Endothelial cell of umbilical vein (primary cell): ENCODE results near the gene SH3GL1. TPM values are rescaled to one million over a fixed set of nuclear protein-coding genes. Genes with fewer than 3 reads are reported as not detected.

Experiments used
- BruUV-seq: library from RNA; stranded (reverse); fragments of 400-500 nt; replicated peaks from 2 replicates; lab custom pipeline; 2021; lab: Mats Ljungman, UMichigan
- CTCF ChIA-PET: fragments of 300-600, 350-600 bp; sonication (Branson Sonifier 250); formaldehyde crosslinking; loops from one replicate; lab custom pipeline; 2021; ENCODE audit warnings: antibody characterized with exemption, inconsistent platforms; lab: Charles Lee
- POLR2A ChIA-PET: fragments of 300-600, 350-600 bp; sonication (Branson Sonifier 250); formaldehyde crosslinking; loops from one replicate; lab custom pipeline; 2021; ENCODE audit warnings: antibody characterized with exemption, inconsistent platforms; lab: Charles Lee
- DNase-seq: peaks from one replicate; pipeline ENCODE4 v3.0.0-alpha.2; 2011; ENCODE audit warnings: low read depth, low spot score
- FAIRE-seq: peaks from 2 replicates; lab custom pipeline; 2011; peaks lifted over from hg19 to GRCh38; lab: Jason Lieb, UNC
- H2AFZ ChIP-seq: 2 replicates; pipeline ENCODE4 v1.6.0; 2012; ENCODE audit warnings: low read depth, low read length, control low read depth, inconsistent platforms
- H3K27ac ChIP-seq: 2 replicates; pipeline ENCODE4 v1.5.1; 2011; ENCODE audit warnings: low read depth, mild to moderate bottlenecking, control low read depth, low read length, moderate library complexity; ENCODE audit not compliant: insufficient read depth
- H3K27me3 ChIP-seq, 2 experiments: 2 replicates each; pipeline versions ENCODE4 v1.6.0 to v1.6.1; 2011; ENCODE audit warnings: low read length in 2 of 2, mixed read lengths in 1 of 2; ENCODE audit not compliant: control insufficient read depth in 2 of 2, insufficient read depth in 2 of 2
- H3K36me3 ChIP-seq, 2 experiments: 2 replicates in 1 of 2; 3 replicates in 1 of 2; pipeline ENCODE4 v1.5.1; 2011; ENCODE audit warnings: low read length in 2 of 2, mild to moderate bottlenecking in 1 of 2, moderate library complexity in 1 of 2; ENCODE audit not compliant: control insufficient read depth in 2 of 2, insufficient read depth in 2 of 2; ENCODE audit errors: extremely low read depth in 1 of 2
- H3K4me1 ChIP-seq: 3 replicates; pipeline ENCODE4 v1.5.1; 2011; ENCODE audit warnings: mild to moderate bottlenecking, low read length; ENCODE audit not compliant: control insufficient read depth, insufficient read depth; ENCODE audit errors: extremely low read depth
- H3K4me2 ChIP-seq: 2 replicates; pipeline ENCODE4 v1.6.1; 2011; ENCODE audit warnings: low read length, control low read depth, mixed read lengths; ENCODE audit not compliant: insufficient read depth
- H3K4me3 ChIP-seq, 3 experiments: fragments of 200-600 bp in 1 of 3; sonication (generic), shearing (Covaris generic) in 1 of 3; replicated peaks in 1 of 3; 2 replicates each; pipeline ENCODE4 v1.5.1; 2011 to 2016; ENCODE audit warnings: control low read depth in 3 of 3, low read length in 3 of 3, mild to moderate bottlenecking in 2 of 3, inconsistent platforms in 1 of 3, low read depth in 1 of 3, moderate library complexity in 1 of 3; ENCODE audit not compliant: insufficient read depth in 1 of 3
- H3K79me2 ChIP-seq: 2 replicates; pipeline ENCODE4 v1.6.0; 2012; ENCODE audit warnings: low read length, inconsistent platforms; ENCODE audit not compliant: control insufficient read depth, insufficient read depth
- H3K9ac ChIP-seq: replicated peaks from 2 replicates; pipeline ENCODE3; 2011; ENCODE audit warnings: low read length, control low read depth; ENCODE audit not compliant: insufficient read depth; ENCODE audit errors: extremely low read depth
- H3K9me1 ChIP-seq: replicated peaks from 3 replicates; pipeline ENCODE4 v1.6.0; 2011; ENCODE audit warnings: mild to moderate bottlenecking, low read length; ENCODE audit not compliant: control insufficient read depth, insufficient read depth; ENCODE audit errors: extremely low read depth
- H3K9me3 ChIP-seq: replicated peaks from 2 replicates; pipeline ENCODE4 v1.5.1; 2012; ENCODE audit warnings: low read length, inconsistent platforms; ENCODE audit not compliant: control insufficient read depth, insufficient read depth
- H4K20me1 ChIP-seq: replicated peaks from 2 replicates; pipeline ENCODE3; 2011; ENCODE audit warnings: mild to moderate bottlenecking, low read length; ENCODE audit not compliant: control insufficient read depth, insufficient read depth; ENCODE audit errors: extremely low read depth
- EZH2 ChIP-seq: IDR thresholded peaks from 2 replicates; pipeline ENCODE4 v1.6.1; 2012; ENCODE audit warnings: borderline replicate concordance, low read depth, mild to moderate bottlenecking, moderate library complexity, low read length, inconsistent platforms; ENCODE audit not compliant: severe bottlenecking
- GATA2 ChIP-seq: IDR thresholded peaks from 2 replicates; pipeline ENCODE4 v1.7.0; 2011; ENCODE audit warnings: low read depth, mild to moderate bottlenecking, moderate library complexity, mixed read lengths, low read length; ENCODE audit not compliant: insufficient read length, insufficient read depth
- JUN ChIP-seq: IDR thresholded peaks from 2 replicates; pipeline ENCODE4 v1.6.1; 2011; ENCODE audit warnings: borderline replicate concordance, low read depth; ENCODE audit not compliant: insufficient read length, insufficient read depth
- MYC ChIP-seq: IDR thresholded peaks from one replicate; pipeline ENCODE4 v1.6.1; 2011; ENCODE audit warnings: mild to moderate bottlenecking, low read depth, low read length
- POLR2A ChIP-seq: IDR thresholded peaks from 2 replicates; pipeline ENCODE4 v1.6.1; 2012; ENCODE audit warnings: low read depth, mild to moderate bottlenecking, control low read depth, low read length
- POLR2AphosphoS5 ChIP-seq: IDR thresholded peaks from 2 replicates; pipeline ENCODE4 v1.6.1; 2012; ENCODE audit warnings: low read depth, mild to moderate bottlenecking, control low read depth, low read length, moderate library complexity; ENCODE audit not compliant: insufficient read depth
- dilution Hi-C: fragments of 300-500 bp; cut with MboI; formaldehyde crosslinking; loops from one replicate; pipeline ENCODE4 v1.15.0; 2019; ENCODE audit warnings: low sequenced_read_pairs; ENCODE audit not compliant: extremely low pct_ligation_motif_present
- intact Hi-C: fragments of 100-400 bp; cut with micrococcal nuclease; formaldehyde crosslinking; loops from one replicate; pipeline ENCODE4 v1.10.0; 2022
- polyA plus RNA-seq, 4 experiments: library from polyadenylated mRNA; depleted of rRNA in 3 of 4; stranded (reverse) in 3 of 4; unstranded in 1 of 4; fragments of >200 nt; gene quantifications; 2 replicates each; pipeline versions ENCODE4 v1.2.1 to v1.2.3, GENCODE V29; 2011 to 2012; ENCODE audit warnings: missing spikeins in 1 of 4
- total RNA-seq: library from RNA; stranded (reverse); gene quantifications from 2 replicates; pipeline ENCODE4 v1.2.3, GENCODE V29; 2021
- TF ChIP-seq, protein P1 (sequence below), 2 donors: IDR thresholded peaks; 1 replicate in 1 of 2; 2 replicates in 1 of 2; pipeline ENCODE4 v1.5.1; 2011; ENCODE audit warnings: low read length in 2 of 2, mild to moderate bottlenecking in 2 of 2, moderate library complexity in 2 of 2, control low read depth in 1 of 2, inconsistent platforms in 1 of 2, low read depth in 1 of 2; ENCODE audit not compliant: insufficient read depth in 1 of 2; ENCODE audit errors: extremely low read depth in 1 of 2

Gene SH3GL1
- total and polyA plus RNA-seq, 2 donors (not counting 3 experiments of a cell fraction or from before 2014, with no cell fraction given) = 143 to 145 TPM

DNA sequence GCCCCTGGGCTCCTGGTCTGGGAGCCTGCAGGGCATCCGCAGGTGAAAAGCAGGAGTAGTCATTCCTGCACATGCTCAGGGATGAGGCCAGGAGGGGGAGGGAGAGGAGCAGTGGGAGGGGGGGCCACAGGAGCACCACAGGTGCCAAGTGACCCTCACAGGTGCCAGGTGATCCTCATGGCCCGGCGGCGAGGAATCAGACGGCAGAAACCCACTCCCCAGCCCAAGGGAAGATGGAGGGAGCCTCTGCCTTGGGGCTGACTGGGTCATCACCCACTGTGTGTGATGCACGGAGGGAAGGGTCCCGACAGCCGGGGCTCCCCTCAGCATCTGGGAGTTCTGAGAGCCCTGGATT lies 27.4 kb downstream of the SH3GL1 start:
- Histone ChIP-seq H2AFZ (no peak overlapping the region), H3K4me2 (no peak overlapping the region), H3K27ac (no peak overlapping the region), H3K27me3 (no peaks in the 10 kb centered on the region), H3K9ac (no peak overlapping the region), H3K9me1 (no peaks in the 10 kb centered on the region), H3K4me3 (no peak overlapping the region), H3K79me2 (peaks cover 96% of the 10 kb centered on the region), H4K20me1 (no peaks in the 10 kb centered on the region), H3K36me3 (peaks cover 0 to 8% of the 10 kb centered on the region in 2 experiments), H3K4me1 (peaks cover 59% of the 10 kb centered on the region), H3K9me3 (no peaks in the 10 kb centered on the region)
- no peak for FAIRE-seq
- ChIA-PET POLR2A (no interaction called here), CTCF (interaction anchor here (1.0 to 2.4 kb wide), 2 partner anchors 26 to 27 kb away, joined by 4 to 8 read pairs; partner anchors contain the start of gene SH3GL1)
- intact Hi-C loops = no loop called here
- TF ChIP-seq JUN = no peak
- TF ChIP-seq, protein P1, sequence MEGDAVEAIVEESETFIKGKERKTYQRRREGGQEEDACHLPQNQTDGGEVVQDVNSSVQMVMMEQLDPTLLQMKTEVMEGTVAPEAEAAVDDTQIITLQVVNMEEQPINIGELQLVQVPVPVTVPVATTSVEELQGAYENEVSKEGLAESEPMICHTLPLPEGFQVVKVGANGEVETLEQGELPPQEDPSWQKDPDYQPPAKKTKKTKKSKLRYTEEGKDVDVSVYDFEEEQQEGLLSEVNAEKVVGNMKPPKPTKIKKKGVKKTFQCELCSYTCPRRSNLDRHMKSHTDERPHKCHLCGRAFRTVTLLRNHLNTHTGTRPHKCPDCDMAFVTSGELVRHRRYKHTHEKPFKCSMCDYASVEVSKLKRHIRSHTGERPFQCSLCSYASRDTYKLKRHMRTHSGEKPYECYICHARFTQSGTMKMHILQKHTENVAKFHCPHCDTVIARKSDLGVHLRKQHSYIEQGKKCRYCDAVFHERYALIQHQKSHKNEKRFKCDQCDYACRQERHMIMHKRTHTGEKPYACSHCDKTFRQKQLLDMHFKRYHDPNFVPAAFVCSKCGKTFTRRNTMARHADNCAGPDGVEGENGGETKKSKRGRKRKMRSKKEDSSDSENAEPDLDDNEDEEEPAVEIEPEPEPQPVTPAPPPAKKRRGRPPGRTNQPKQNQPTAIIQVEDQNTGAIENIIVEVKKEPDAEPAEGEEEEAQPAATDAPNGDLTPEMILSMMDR (IDR thresholded peaks at IDR 0.05; ENCODE audit: extremely low read depth in 1 of 2, insufficient read depth in 1 of 2, low read depth in 1 of 2, low read length in 2 of 2) = no peak
- TF ChIP-seq EZH2 = no peak
- no peak for TF ChIP-seq POLR2AphosphoS5
- no peak for TF ChIP-seq POLR2A
- TF ChIP-seq MYC = no peak
- TF ChIP-seq GATA2 = no peak
- no TSS peak for BruUV-seq
- dilution Hi-C loops = no loop called here
- DNase-seq = no peak
